GM18502 (cell line): ENCODE results near the gene C16orf82.

Experiments
- ATAC-seq: cut with Tn5 transposase; IDR thresholded peaks from one replicate; pipeline ENCODE4 v1.9.1; 2021; ENCODE audit warnings: mild to moderate bottlenecking; ENCODE audit not compliant: unreplicated experiment, poor library complexity

Gene C16orf82

GRCh38 chr16:27066668-27067537, at the start of gene C16orf82:
Gene C16orf82, plus strand, starts transcription at chr16:27066927.
- no peak for ATAC-seq

DNA sequence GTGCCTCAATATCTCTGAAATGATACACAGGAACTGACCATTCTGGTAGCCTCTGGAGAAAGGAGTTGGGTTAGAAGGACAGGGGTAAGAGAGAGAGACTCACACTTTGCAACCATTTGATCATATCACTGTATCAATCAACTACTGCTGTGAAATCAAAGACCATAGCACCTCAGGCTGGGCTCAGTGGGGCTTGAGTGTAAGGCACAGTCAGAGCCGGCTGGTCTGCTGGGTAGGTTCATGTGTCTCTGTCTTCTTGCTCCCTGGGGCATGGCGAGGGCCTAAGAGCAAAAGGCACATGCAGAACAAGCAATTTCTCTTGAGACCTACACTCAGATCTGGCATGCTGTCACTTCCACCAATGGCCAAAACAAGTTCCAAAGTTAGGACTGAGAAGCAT, 46.7 kb upstream of the C16orf82 start:
- no peak for ATAC-seq

DNA sequence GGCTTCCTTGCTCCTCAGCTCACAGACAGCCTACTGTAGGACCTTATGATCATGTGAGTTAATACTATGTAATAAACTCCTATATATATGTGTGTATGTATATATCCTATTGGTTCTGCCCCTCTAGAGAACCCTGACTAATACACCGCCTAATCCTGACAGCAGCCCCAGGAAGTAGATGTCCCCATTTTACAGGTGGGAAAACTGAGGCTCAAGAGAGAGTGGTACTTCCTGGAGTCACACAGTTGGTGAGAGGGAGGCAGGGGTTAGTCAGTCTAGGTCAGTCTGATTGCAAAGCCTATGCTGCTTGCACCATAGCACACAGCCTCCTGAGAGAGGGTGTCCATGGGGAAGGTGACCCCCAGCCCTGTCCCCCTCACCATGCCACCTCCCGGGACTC, 42.7 kb upstream of the C16orf82 start:
- no peak for ATAC-seq

GRCh38 chr16:27025581-27025980, 41.1 kb upstream of the C16orf82 start:
- no peak for ATAC-seq

GRCh38 chr16:27027971-27028370, 38.8 kb upstream of the C16orf82 start:
- no peak for ATAC-seq

DNA sequence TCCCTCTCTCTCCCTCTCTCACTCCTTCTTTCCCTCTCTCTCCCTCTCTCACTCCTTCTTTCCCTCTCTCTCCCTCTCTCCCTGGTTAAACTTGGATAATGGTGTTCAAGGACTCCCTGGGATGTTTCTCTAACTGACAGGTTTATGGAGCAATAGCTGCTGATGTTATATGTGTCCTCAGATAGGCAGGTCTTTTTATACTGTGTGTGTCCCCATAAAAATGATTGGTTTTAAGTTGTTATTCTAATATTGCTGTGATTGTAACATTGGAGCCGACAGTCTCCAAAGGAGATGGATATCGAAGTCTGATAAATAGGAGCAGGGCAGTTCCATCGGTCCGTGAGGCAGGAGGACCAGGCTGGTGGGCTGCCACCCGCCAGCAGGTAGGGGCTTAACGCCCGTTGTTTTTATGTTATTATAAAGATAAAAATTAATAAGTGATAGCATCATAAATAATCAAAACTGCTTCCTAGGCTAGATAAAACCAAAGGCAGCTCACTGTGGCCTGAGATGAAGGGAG, 38.1 kb upstream of the C16orf82 start:
- ATAC-seq: no peak

DNA sequence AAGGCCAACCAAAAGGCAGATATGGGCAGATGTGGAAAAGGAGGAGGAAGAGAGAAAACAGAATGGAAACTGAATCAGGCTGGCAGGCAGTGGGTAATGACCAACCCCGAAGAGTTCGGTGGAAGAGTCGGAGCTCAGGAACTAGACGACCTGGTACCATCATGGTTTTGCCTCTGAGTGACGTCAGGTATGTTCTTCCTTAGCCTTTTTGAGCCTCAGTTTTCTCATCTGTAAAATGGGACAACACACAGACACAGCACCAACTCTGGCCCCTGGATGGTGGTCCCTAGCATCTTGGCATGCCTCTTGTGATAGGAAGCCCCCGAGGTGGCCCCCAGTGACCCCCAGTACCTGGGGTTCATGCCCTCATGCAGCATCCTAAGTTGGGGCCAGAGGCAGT, 37.2 kb upstream of the C16orf82 start:
- ATAC-seq: no peak

DNA sequence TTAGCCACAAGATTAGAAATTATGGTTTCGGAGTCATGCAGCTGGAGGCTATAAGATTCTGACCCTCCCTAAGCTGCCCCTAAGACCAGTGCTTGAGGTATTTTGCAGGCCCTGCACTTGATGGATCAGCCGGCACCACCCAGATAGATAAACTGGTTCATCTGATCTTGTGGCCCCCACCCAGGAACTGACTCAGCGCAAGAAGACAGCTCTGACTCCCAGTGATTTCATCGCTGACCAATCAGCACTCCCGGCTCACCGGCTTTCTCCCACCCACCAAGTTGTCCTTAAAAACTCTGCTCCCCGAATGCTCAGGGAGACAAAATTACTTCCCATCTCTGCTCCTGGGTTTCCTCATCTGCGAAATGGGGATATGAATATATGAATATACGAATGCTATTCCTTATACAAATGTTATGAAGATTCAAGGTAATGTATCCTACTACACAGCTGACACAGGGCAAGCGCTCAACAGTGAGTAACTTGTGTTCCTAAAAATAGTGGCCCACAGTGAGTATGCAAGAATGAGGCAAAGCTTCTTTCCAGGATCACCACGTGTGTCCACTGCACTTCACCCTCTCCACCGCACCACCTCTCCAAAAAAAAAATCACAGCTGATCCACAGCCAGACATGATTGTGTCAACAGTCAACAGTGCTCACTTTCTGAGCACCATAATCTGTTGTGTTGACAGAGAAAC, 33.3 kb upstream of the C16orf82 start:
- no peak for ATAC-seq

- ATAC-seq: no peak
These were observed 26.0 kb upstream of the C16orf82 start for GRCh38 chr16:27040732-27041131.

DNA sequence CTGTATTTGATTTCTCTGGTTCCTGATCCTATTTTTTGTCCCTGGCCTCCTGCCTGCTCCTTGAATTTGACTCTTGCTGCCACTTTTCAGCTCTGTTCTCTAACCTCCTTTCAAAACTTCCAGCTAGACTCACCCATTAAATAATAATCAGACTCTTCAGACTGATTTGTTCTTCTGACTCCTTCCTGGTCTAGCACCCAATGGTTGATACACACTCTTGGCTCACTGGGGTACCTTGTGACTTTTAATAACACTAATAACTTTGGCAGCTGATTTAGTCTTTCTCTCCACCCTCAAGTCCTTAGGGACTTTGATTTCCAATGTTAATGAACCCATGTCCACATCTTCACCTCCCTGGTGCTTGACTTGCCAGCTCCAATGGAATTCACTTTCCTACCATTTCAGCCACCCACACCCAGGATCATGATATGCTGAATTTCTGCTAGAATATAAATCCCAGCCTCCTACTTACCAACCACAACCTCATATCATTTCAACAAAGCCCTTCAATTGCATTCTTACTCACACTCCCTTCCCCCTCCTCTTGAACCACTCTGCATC, 19.7 kb upstream of the C16orf82 start:
- ATAC-seq: no peak

DNA sequence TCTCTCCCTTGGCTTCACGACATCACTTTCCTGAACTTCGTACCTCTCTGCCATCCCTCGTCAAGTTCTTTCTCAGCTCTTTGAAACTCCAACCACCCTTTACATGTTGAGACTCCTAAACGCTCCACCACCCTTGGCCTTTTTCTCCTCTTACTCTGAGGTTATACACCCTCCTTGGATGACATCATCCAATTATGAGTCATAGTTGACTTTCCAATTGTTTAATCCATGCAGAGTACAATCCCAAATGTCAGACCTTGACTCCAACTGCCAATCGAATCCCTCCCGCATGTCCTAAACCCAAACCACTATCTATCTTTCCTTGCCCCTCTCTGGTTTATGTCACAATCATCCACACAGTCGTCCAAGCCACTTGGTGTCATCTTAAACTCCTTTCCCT, 18.4 kb upstream of the C16orf82 start:
- no peak for ATAC-seq

DNA sequence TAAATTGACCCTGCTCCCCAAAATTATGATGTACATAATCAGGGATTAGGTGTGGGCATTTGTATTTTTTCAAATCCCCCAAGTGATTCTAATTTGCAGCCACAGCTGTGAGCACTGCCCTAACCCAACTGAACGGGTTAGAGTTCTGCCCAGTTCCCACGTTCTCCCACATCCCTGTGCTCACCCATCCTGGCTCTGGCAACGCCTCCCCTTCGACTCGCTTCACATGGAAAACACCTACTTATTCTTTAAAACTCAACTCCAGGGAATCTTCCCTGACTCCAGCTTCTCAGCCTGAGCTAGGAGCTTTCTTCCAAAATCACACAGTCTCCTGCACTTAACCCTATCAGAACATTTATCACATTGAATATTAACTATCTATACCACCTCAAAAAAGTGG, 17.6 kb upstream of the C16orf82 start:
- no peak for ATAC-seq

DNA sequence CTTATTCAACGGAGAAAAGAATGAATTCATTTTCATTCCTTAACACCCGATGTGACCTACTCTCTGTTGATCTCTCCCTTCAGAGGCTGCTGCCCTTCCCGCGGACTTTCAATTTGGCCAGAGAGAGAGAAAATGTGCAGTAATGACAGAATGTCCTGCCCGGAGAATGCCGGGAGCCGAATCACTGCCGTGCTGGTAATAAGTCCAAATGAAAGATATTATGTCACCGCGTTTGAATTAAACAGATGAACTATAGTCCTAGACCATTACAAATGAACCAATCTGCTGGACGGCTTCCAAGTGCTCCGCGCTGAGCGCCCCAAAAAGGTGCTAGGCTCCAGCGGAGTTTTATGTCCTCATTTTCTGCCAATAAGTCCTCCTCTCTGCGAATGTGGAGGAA, 14.7 kb upstream of the C16orf82 start:
- no peak for ATAC-seq

GRCh38 chr16:27053996-27054395, 12.7 kb upstream of the C16orf82 start:
- ATAC-seq: no peak

- ATAC-seq: no peak
These were observed 8.4 kb upstream of the C16orf82 start for GRCh38 chr16:27058299-27058698.

DNA sequence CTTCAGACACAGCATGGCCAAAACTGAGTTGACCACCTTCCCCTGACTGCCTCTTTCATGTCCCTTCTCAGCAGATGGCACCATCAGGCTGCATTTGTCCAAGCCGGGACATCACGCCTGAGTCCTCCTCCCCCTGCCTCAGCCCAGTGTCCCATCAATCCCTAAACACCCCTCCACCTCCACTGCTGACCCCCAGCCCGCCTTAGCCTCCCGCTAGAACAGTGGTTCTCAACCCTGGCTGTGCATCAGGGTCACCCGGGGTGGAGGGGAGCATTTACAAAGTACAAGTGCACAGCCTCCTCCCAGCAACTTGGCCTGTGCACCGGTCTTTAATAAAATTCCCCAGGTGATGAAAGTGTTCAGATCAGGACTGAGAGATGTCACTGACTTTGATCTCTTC, 4.0 kb downstream of the C16orf82 start:
- ATAC-seq: no peak

- ATAC-seq: no peak
These were observed 7.0 kb downstream of the C16orf82 start for GRCh38 chr16:27073733-27074132.

- no peak for ATAC-seq
These were observed 14.2 kb downstream of the C16orf82 start for GRCh38 chr16:27080895-27081294.

DNA sequence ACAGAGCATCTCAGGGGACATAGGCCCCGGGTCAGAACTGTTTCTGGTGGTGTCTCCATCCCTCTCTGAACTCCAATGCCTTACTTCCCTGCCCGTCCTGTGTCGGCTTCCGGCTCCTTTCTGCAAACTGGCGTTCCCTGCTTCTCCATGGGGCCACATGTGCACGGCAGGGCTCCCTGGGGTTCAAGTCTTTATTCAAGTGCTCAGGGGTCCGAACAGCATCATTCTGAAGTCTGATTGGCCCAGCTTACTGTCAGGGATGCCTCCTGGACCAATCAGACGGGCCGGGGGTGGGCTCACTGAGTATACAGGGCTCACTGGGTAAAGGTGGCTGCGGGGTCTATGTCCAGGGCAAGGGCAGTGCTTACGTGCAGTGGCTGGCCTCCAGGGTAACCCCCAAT, 17.1 kb downstream of the C16orf82 start:
- no peak for ATAC-seq

- no peak for ATAC-seq
These were observed 17.7 kb downstream of the C16orf82 start for GRCh38 chr16:27084307-27085028.

- ATAC-seq: no peak
These were observed 18.5 kb downstream of the C16orf82 start for GRCh38 chr16:27085182-27085581.
